Ecto neural progenitor cell (in vitro differentiated cells): ENCODE measurements around the gene SNED1.

Experiments used
- DNase-seq: peaks from one replicate; pipeline ENCODE4 v3.0.0-alpha.2; 2018; ENCODE audit warnings: low spot score

SNED1 gene

DNA sequence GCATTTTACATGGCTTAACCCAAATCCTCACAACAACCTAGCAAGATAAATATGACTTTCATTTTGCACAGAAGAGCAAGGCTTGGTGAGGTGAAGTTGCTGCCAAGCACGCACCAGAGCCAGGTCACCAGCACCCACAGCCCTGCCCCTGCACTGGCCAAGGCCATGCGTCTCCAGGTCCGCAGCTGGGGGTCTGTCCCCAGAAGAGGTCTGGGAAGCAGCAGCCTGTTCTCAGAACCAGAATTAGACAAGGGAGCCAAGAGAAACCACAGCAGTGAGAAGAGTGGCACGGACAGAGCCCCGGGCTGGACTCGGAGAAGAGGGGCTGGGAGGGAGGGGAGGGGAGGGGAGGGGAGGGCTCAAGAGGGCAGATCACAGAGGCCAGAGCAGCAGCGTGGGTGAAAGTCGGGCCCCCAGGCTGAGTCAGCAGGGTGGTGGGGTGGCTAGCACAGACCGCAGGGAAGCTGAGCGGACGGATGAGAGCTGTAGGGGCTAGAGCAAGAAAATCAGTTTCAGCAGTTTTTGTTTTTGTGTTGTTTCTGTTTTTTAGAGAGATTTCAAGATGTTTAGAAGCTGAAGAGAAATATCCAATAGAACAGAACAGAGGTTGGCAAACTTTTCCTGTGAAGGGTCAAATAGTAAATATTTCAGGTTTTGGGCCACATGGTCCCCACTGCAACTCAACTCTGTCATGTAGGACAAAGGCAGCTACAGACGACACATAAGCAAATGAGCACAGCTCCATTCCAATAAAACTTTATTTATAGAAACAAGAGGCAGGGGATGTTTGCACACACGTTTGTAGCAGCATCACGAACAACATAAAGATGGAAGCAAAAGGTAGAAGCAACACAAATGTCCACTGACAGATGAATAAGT lies 111.0 kb downstream of the SNED1 start:
- DNase-seq = no peak

DNA sequence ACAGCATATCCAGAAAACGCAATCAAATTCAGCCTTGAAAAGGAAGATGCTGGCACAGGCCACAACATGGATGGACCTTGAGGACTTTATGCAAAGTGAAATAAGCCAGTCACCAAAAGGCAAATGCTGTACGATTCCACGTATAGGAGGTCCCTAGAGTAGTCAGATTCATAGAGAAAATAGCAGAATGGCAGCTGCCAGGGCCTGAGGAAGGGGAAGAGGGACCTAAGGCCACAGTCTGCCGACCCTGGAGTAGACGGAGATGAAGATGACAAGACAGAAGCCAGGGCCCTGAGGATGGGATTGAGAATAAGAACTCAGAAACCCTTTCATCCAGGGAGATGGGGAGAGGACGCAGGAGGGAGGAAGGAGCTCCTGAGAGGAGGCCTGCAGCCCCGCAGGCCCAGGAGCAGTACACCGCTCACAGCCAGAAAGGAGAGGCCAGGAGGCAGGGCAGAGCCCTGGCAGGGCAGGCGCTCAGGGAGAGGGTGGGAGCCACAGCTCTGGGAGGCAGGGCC lies 111.7 kb downstream of the SNED1 start:
- no peak for DNase-seq

DNA sequence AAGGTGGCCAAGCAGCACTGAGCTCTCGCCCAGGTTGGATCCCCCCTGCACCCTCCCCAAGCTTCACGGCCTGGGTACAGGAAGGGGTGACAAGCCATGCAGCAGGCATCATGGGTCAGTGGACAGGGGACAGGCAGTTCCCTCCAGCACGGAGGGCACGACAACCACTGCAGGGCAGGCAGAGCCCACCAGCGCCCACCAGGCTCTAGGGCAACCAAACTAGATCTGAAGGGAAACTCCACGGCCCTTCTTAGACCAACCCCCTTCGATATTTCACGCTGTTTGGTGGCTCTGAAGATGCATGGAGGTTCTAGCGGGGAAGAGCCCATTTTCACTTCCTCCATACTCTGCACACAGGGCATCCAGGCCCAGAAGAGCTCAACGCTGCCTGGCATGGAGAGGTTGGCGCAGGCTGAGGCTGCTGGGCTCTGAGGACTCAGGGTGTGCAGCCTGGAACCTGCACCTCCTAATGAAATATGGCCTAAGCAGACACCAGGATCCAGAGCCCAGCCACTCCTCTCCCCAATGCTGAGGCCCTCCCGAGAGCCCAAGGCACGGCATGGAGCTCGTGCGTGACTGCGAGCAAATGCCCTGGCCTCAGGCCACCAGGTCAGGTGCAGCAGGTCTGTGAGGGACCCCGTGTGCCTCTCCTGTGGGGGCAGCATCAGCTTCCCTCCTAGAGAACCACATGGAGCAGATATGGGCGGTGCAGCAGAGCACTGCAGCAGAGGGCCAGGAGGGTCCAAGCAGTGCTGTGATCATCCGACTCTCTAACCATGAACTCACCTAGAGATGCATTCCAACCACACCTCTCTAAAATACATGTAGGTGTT lies 112.4 kb downstream of the SNED1 start:
- DNase-seq = no peak

DNA sequence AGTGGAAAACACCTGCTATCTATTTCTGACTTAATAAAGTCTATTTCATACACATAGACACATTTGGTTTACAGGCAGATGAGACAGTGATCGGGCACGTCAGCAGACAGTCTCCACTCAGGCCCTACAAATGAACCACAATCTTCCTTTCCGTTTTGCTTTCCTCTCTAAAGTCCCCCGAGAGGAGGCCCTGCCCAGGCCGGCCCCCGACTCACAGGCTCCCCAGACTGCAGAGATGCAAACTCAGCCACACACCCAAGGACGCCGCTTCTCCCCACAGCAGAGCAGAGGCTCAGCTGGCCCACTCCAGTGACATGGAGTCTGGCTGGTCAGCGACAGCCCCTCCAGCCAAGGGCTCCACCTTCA lies 113.0 kb downstream of the SNED1 start:
- no peak for DNase-seq

DNA sequence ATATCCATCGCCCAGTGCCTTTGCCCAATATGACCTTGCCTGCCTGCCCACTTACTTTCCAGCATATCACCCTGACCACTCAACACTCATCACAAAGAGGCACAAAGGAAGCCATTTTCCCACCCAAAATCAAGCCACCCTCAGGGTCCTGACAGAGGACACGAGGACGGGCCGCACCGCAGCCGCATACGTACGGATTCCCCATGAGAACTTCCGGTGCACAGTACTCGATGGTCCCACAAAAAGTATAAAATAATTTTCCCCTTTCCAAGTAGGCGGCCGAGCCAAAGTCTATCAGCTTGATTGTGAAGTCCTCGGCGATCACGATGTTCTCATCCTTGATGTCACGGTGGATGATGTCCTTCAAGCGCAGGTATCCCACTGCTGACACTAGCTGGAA lies 113.6 kb downstream of the SNED1 start:
- DNase-seq = no peak

DNA sequence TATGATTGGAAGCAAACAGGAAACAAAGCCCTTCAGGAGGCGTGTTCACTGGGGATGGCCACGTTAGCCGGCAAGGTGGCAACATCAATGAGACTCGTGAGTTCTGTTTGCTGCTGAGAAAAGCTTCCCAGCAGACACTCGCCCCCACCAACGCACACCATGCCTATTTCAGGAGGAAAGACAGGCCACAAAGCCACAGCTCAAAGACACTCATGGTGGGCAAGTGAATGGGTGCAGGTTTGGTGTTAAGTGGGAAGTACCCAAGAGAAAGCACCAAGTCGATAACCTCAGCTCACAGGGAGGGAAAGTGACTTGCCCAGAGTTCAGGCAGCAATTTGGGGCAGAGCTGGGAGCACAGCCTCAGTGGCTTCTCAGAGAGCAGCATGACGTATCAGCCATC lies 114.2 kb downstream of the SNED1 start:
- DNase-seq = no peak

DNA sequence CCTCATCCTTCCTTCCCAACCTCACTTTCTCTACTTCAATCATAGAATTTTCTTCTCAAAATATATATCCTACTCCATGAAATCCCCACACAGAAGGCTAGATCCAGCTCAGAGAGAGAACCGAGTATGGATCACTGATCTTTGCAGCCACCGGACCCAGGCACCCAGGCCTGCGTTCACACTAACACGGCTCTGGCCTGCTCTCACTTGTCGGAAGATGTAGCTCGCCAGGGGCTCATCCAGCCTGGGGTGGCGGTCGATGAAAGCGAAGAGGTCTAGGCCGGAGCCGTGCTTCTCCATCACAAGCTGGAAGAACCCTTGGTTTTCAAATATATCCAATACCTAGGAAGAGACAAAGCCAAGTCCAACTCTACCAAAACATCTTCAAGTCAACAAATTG lies 116.4 kb downstream of the SNED1 start:
- no peak for DNase-seq

DNA sequence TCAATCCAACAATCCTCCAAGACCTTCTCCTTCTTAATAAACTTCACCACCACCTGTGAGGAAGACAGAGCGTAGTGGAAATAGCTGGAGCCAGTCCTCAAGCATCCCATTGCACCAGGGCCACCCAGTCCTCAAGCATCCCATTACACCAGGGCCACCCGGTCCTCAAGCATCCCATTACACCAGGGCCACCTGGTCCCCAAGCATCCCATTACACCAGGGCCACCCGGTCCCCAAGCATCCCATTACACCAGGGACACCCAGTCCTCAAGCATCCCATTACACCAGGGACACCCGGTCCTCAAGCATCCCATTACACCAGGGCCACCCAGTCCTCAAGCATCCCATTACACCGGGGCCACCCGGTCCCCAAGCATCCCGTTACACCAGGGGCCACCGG lies 116.9 kb downstream of the SNED1 start:
- no peak for DNase-seq

DNA sequence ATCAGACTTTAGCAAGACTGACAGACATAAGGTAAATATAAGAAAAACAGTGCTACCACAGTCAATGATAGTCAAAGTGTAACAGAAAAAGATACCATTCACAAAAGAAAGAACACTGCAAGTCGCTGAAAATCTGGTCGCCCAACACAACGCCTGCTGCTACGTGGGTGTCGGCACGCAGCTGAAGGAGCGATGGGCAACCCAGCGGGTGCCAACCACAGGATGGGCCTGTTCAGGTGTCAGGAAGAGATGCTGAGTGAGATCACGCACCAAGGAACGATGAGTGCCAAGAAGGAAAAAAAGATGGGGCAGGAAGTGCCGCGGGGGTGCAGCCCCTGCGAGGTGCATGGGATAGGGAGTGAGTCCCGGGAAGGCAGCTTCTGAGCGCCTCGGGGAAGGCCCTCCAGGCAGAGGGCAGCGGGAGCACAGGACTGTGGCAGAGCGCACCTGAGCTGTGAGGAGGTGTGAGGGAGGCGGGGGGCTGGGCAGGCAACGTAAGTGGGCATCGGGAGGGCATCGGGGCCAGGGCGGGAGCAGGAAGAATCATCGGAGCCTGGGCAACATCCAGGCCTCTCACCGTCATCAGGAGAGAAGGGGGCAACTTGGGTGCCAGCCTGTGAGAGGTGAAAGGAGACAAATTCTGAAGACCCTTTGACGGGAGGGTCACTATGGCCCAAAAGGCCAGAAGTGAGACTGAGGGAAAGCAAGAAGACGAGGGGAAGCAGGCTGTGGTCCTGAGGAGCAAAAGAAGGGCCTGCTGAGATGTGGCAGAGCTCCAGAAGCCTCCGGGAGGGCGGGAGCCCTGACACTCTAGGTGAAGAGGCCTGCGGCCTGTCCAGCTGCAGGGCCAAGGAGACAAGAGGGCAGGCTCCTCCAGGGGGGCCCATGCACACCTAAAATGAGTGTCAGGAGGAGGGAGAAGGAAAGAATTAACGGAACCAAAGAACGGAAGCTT lies 118.5 kb downstream of the SNED1 start:
- DNase-seq = no peak

DNA sequence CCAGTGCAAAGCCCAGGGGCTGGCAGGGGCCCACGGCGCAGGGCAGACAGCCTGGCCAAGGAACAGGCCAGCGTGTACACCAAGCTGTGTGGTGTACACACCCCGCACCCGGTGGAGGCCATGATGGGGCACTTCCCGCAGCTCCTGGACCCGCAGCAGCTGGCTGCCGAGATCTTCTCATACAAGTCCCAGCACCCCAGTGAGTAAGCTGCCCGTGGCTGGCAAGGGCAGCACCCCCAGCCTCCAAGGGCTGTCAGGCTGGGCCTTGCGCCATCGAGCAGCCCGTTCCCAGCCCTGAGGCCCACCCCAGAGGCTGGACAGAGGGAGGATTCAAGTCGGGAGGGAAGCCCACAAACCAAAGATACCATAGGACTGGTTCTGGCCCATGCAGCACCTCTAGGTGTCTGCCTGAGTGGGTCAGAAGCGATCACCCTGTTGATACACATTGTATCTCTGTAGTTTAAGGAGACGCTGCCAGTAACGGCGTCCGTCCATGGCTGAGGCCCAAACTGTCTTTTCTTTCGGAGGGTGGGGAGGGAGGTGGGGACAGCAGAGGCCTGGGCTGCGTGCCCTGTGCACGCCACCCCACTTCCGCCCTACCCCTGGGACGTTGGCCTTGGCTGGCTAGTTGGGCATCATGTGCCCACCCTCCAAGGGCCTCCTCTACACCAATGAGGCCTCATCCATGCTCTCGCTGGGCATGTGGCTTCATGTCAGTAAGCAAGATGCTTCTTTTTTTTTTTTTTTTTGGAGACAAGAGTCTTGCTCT lies 120.5 kb downstream of the SNED1 start:
- DNase-seq = no peak

DNA sequence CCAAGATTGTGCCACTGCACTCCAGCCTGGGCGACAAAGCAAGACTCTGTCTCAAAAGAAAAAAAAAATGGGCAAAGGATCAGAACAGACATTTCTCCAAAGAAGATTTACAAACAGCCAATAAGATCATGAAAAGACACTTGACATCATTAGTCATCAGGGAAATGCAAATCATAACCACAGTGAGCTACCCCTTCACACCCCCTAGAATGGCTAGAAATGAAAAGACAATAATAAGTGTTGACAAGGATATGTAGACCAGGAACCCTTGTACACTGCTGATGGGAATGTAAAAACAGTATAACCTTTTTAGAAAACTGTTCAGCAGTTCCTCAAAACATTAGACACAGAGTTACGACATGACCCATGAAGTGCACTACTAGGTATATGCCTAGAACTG lies 122.0 kb downstream of the SNED1 start:
- no peak for DNase-seq

DNA sequence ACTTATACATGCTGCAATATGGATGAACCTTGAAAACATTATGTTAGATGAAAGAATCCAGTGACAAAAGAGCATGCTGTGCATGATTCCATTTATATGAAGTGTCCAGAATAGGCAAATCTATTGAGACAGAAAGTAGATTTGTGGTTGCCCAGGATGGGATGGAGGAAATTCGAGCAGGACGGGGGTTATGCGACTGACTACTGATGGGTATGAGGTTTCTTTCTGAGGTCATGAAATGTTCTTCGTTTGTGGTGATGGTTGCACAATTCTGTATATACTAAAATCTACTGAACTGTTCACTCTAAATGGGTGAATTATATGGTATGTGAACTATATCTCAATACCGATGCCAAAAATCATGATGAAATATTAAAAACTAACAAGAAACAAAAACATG lies 122.6 kb downstream of the SNED1 start:
- no peak for DNase-seq

DNA sequence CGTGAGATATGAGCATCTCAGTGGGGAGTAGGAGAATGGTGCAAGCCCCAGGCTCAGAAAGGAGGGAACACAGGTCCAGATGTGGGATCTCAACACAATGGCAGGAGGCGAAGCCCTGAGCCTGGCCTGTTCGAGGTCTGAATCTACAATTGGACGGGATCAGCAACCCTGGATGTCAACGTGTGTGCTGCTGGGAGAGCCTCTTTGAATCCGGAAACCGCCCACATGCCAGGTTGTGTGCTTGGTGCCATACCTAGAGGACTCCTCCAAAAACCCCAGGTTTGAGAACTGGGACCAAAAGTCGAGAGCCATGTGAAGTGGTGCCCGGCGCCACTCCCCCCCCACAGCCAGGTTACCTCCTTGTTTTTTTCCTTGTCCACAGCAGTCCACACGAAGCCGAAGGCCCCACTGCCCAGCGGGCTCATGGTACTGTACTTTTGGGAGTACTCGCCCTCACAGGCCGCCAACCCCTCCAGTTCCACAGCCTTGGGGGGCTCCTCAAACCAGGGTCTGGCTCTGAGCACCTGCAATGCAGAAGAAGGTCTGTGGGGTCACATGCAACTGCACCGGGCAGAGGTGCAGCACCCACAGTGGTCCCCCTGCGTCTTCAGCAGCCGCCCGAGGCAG lies 124.1 kb downstream of the SNED1 start:
- DNase-seq = no peak

DNA sequence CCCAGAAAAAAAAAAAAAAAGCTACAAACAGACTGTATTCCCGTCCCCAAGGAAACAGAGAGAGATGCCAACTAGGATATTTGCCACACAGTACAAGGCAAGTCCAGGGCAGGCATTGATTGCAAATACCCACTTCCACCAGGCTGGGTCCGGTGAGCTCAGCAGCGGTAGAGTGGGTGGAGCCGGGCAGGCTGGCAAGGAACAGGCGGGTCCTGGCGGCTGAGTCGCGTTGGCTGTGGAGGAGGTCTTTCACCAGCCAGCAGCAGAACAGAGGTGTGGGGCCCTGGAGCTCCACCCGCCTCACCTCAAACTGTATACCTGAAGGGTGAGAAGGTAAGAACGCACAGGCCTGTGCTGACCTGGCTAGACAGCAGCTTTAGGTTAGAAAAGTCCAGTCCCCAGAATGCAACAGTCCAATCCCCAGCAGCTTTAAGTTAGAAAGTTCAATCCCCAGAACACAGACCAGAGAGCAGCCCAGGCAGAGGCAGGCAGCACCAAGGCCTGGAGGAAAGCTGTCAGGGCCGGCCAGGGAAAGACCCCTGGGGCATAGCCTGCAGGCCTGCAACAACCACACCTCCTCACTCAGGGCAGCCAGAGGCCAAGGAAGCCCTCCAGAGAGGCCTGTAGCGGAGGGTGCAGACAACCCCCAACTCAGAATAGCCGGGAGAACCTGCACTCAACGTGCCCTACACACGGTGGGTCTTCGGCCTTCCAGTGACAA lies 125.6 kb downstream of the SNED1 start:
- DNase-seq = no peak

DNA sequence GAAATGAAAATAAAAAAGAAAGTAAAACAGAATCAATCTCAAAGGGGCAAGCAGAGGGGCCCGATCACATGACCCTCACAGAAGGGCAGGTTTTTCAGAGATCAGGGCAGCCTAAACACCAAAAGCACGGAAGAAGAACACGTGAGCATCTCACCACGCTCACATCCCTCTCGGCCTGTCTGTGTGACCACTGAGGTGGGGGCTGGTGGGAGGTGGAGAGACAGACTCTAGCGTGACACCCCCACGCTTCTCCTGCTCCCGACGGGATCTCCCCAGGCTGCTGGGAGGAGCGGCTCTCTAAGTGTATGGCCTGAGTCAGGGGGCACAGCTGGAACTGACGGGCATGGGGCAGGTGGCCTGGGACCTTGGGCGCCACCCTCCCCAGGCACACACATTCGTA lies 127.2 kb downstream of the SNED1 start:
- no peak for DNase-seq

DNA sequence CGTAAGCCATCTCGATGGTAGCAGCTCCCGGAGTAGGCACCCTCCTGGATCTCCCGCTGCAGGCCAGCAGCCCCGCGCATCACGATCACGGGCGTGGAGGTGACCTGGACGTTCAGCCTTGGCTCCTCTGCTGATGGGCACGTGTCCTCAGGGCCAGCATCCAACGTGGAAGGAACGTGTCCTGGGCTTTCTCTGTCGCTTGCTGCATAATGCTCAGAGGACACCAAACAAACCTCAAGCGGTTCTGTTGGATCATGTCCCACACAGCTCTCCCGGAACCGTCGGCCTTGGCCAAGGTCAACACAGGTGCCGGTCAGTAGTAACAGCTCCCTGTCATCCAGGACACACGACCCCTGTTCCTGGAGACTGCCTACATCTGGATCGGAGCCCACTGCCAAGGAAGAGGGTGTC lies 127.8 kb downstream of the SNED1 start:
- no peak for DNase-seq

DNA sequence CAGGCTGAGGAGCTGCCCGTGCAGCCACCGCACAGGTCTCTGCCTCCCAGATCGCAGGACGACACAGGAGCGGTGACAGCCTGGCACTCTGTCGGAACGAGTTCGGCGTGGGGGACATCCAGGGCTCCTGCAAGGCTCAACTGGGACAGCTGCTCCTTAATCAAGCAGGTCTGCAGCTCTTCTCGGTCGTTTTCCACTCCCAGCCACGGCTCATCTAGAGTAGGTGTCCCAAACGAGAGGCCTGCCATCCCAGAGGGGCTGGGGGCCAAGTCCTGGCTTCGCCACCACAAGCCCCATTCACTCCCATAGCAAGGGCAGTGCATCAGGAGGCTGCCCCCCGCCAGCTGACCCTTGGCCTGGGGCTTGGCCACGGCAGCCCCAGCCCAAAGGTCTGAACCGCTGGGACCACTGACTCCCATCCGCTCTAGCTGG lies 128.4 kb downstream of the SNED1 start:
- no peak for DNase-seq

DNA sequence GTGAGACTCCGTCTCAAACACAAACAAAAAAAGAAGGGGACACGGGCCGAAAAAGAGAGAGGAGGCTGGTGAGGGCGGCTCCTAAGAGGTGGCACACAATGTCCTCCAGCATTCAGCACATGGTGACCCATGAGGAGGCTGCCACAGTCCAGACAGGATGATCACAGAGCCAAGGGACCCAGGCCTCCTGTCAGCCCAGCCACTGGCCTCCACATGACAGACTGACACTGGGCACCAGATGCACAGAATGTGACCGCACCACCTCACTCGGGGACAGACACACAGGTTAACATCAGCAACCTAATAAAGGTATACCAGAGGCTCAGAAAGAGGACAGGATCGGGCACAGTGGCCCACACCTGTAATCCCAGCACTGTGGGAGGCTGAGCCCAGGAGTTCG lies 129.8 kb downstream of the SNED1 start:
- DNase-seq = no peak

DNA sequence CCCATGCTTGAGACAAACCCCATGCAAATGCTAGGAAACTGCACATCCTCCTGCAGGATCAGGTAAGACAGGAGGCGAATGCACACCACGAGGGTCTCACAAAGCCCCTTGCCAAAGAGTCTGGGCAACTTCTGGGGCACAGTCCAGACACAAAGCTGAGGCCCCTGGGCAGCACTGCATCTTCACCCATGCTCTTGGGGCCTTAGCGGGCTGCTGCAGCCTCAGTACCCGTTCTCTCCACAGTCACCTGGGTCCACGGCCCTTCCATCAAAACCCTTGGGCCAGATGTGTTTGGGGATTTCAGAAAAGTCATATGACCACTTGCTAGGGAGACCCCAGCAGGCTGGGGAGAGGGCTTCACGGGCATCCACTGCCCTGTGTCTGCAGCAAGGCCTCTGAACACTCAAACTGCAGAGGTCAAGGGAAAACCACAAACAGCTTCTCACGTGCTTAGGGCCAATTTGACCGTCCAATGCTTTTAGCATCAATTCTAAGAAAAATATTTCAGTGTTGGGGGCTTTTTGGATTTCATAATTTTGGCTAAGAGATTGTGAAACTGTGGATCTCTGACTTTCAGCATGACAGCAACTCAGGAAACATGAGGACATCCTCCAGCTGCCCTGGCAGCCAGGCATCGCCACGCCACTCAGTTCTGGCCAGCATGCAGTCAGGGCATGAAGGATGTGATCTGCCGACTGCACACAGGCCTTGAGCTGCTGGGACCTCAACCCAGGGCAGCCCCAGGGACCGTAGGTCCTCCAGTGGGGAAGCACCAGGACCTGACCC lies 130.9 kb downstream of the SNED1 start:
- DNase-seq = no peak
